ENCODE measurements around the gene UGT8.
"Not testable (repeated sequence)": the region's sequence is repeated elsewhere in the genome, so short reads cannot be mapped to it uniquely, and the experiment has no call there.

The UGT8 gene

DNA sequence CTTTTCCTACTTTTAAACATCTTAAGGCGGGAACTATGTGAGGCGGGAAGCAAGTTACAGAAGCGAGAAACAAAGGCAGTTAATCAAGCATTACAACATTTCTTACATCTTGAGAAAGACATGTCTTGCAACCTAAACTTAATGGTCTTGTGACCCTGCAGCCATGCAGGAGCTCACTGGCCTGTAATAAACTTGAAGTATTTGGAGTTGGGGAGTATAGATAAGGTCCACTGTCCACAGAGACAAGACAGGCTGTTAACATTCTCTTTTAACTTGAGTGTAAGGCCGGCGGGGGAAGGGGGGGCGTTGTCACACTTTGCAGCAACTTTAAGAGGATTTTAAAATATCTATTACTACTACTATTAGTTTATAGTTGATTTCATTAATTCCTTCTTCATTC lies 10.3 kb upstream of the UGT8 start:
- Histone ChIP-seq H3K4me2 (ENCODE audit: low read length, poor library complexity, severe bottlenecking) (no peak overlapping the region), H3K23ac (ENCODE audit: low read length in 2 of 2) (no peak overlapping the region), H3K4ac (ENCODE audit: low read depth in 1 of 2, low read length in 2 of 2) (no peak overlapping the region), H2AFZ (ENCODE audit: low read depth, low read length) (no peak overlapping the region), H2BK12ac (ENCODE audit: low read length in 2 of 2) (no peak overlapping the region), H2BK120ac (ENCODE audit: low read depth, low read length) (no peak overlapping the region), H3K18ac (ENCODE audit: low read depth in 1 of 2, low read length in 2 of 2) (no peak overlapping the region), H2BK15ac (ENCODE audit: low read depth, poor library complexity, severe bottlenecking) (no peak overlapping the region), H4K91ac (ENCODE audit: low read length) (no peak overlapping the region), H3K14ac (ENCODE audit: low read length in 2 of 2) (no peak overlapping the region), H4K8ac (ENCODE audit: low read length) (no peak overlapping the region), H3K4me3 (ENCODE audit: insufficient read depth in 1 of 2, low read depth in 1 of 2, low read length in 2 of 2) (no peak overlapping the region), H3K79me1 (replicated peaks; ENCODE audit: low read length, poor library complexity, severe bottlenecking) (no peaks in the 10 kb centered on the region), H3K4me1 (ENCODE audit: control insufficient read depth, insufficient read depth, low read depth, low read length) (no peaks in the 10 kb centered on the region), H3K9ac (ENCODE audit: low read length) (no peak overlapping the region), H3K36me3 (ENCODE audit: control insufficient read depth in 1 of 2, insufficient read depth in 2 of 2, low read depth in 1 of 2, low read length in 2 of 2) (no peaks in the 10 kb centered on the region), H3K27me3 (ENCODE audit: control insufficient read depth in 1 of 2, insufficient read depth in 1 of 2, low read length in 2 of 2) (peaks cover 0 to 8% of the 10 kb centered on the region in 2 experiments), H3K27ac (ENCODE audit: low read length, poor library complexity, severe bottlenecking) (no peak overlapping the region), H3K9me3 (ENCODE audit: control insufficient read depth, low read length) (no peaks in the 10 kb centered on the region), H2BK5ac (ENCODE audit: low read depth, low read length, poor library complexity, severe bottlenecking) (no peak overlapping the region), H2AK5ac (ENCODE audit: low read length, severe bottlenecking) (no peak overlapping the region)
- WGBS = 81% methylated on average over 3 of the region's 6 CpGs
- DNase-seq = no peak

DNA sequence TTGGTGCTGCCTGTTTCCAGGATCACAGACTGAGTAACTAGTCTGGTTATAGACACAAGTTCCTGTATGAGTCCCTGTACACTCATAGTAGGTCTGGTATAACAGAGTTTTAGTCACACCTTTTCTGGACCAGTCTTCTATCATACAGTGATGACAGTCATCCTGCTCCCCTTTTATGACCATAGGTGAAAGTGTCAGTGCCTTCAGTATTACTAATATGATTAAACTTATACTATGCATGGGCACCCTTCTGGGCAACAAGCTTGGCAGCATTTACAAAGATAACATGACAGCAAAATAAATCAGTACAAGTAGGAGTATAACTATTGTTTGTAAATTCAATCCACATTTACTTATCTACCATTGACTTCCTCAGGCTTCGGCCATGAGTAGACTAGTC lies 8.2 kb upstream of the UGT8 start:
- WGBS = 87% methylated on average over 1 of the region's 1 CpG
- H2BK120ac ChIP-seq (ENCODE audit: low read depth, low read length); H3K23ac ChIP-seq (ENCODE audit: low read length in 2 of 2); H3K27ac ChIP-seq (ENCODE audit: low read length, poor library complexity, severe bottlenecking); H3K4me1 ChIP-seq (ENCODE audit: control insufficient read depth, insufficient read depth, low read depth, low read length); H3K4ac ChIP-seq (ENCODE audit: low read depth in 1 of 2, low read length in 2 of 2); H3K9ac ChIP-seq (ENCODE audit: low read length); DNase-seq; H2AFZ ChIP-seq (ENCODE audit: low read depth, low read length); H3K4me2 ChIP-seq (ENCODE audit: low read length, poor library complexity, severe bottlenecking); H3K4me3 ChIP-seq (ENCODE audit: insufficient read depth in 1 of 2, low read depth in 1 of 2, low read length in 2 of 2); H3K79me1 ChIP-seq (replicated peaks; ENCODE audit: low read length, poor library complexity, severe bottlenecking); H2BK15ac ChIP-seq (ENCODE audit: low read depth, poor library complexity, severe bottlenecking); H3K9me3 ChIP-seq (ENCODE audit: control insufficient read depth, low read length); H3K18ac ChIP-seq (ENCODE audit: low read depth in 1 of 2, low read length in 2 of 2); H2BK5ac ChIP-seq (ENCODE audit: low read depth, low read length, poor library complexity, severe bottlenecking); H3K14ac ChIP-seq (ENCODE audit: low read length in 2 of 2); H2AK5ac ChIP-seq (ENCODE audit: low read length, severe bottlenecking); H4K8ac ChIP-seq (ENCODE audit: low read length); H2BK12ac ChIP-seq (ENCODE audit: low read length in 2 of 2); H3K36me3 ChIP-seq (ENCODE audit: control insufficient read depth in 1 of 2, insufficient read depth in 2 of 2, low read depth in 1 of 2, low read length in 2 of 2); H4K91ac ChIP-seq (ENCODE audit: low read length): not testable (repeated sequence)
- H3K27me3 ChIP-seq (ENCODE audit: control insufficient read depth in 1 of 2, insufficient read depth in 1 of 2, low read length in 2 of 2) = peaks cover 0 to 25% of the 10 kb centered on the region in 2 experiments

- no peak overlapping the region for H3K4me3 ChIP-seq (ENCODE audit: insufficient read depth in 1 of 2, low read depth in 1 of 2, low read length in 2 of 2)
- no peak for DNase-seq
Observed at GRCh38 chr4:114593526-114593925, 5.1 kb upstream of the UGT8 start.

DNA sequence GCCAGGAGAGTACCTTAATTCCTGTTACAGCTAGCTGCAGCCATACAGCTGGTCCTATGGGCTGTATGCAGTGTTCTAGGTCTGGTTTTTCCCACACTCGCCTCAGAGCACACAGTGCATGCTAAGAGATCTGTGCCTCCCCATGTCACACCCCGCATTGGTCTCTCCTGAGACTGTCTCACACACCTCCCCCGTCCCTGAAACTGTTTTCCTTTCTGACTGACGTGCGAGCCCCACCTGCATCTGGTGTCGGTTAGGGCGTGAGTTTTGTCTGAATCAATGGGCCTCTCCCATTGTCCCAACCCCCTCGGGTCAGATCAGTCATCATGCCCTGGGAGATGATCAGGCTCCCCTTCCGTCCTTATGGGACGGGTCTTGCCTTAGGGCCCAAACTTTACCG lies 3.4 kb upstream of the UGT8 start:
- H3K23ac ChIP-seq (ENCODE audit: low read length in 2 of 2) = no peak overlapping the region
- H4K8ac ChIP-seq (ENCODE audit: low read length) = no peak overlapping the region
- H3K14ac ChIP-seq (ENCODE audit: low read length in 2 of 2) = no peak overlapping the region
- no peak overlapping the region for H2AFZ ChIP-seq (ENCODE audit: low read depth, low read length)
- H3K18ac ChIP-seq (ENCODE audit: low read depth in 1 of 2, low read length in 2 of 2) = no peak overlapping the region
- H3K9ac ChIP-seq (ENCODE audit: low read length) = no peak overlapping the region
- H2AK5ac ChIP-seq (ENCODE audit: low read length, severe bottlenecking) = no peak overlapping the region
- no peak overlapping the region for H3K4me2 ChIP-seq (ENCODE audit: low read length, poor library complexity, severe bottlenecking)
- no peak overlapping the region for H2BK120ac ChIP-seq (ENCODE audit: low read depth, low read length)
- no peaks in the 10 kb centered on the region for H3K79me1 ChIP-seq (replicated peaks; ENCODE audit: low read length, poor library complexity, severe bottlenecking)
- no peak overlapping the region for H3K4ac ChIP-seq (ENCODE audit: low read depth in 1 of 2, low read length in 2 of 2)
- no peak overlapping the region for H4K91ac ChIP-seq (ENCODE audit: low read length)
- no peak overlapping the region for H3K4me3 ChIP-seq (ENCODE audit: insufficient read depth in 1 of 2, low read depth in 1 of 2, low read length in 2 of 2)
- H3K36me3 ChIP-seq (ENCODE audit: control insufficient read depth in 1 of 2, insufficient read depth in 2 of 2, low read depth in 1 of 2, low read length in 2 of 2) = no peaks in the 10 kb centered on the region
- H2BK12ac ChIP-seq (ENCODE audit: low read length in 2 of 2) = no peak overlapping the region
- no peak overlapping the region for H3K27ac ChIP-seq (ENCODE audit: low read length, poor library complexity, severe bottlenecking)
- H2BK15ac ChIP-seq (ENCODE audit: low read depth, poor library complexity, severe bottlenecking) = no peak overlapping the region
- peaks cover 8% of the 10 kb centered on the region for H3K4me1 ChIP-seq (ENCODE audit: control insufficient read depth, insufficient read depth, low read depth, low read length)
- no peak for DNase-seq
- no peak overlapping the region for H2BK5ac ChIP-seq (ENCODE audit: low read depth, low read length, poor library complexity, severe bottlenecking)
- peaks cover 0 to 63% of the 10 kb centered on the region in 2 experiments for H3K27me3 ChIP-seq (ENCODE audit: control insufficient read depth in 1 of 2, insufficient read depth in 1 of 2, low read length in 2 of 2)
- H3K9me3 ChIP-seq (ENCODE audit: control insufficient read depth, low read length) = no peaks in the 10 kb centered on the region
- 92% methylated on average over 11 of the region's 11 CpGs for WGBS

More at GRCh38 chr4:114593526-114593925, 5.1 kb upstream of the UGT8 start:
- Histone ChIP-seq H3K14ac (ENCODE audit: low read length in 2 of 2) (no peak overlapping the region), H3K4me2 (ENCODE audit: low read length, poor library complexity, severe bottlenecking) (no peak overlapping the region), H4K8ac (ENCODE audit: low read length) (no peak overlapping the region), H4K91ac (ENCODE audit: low read length) (no peak overlapping the region), H3K4me1 (ENCODE audit: control insufficient read depth, insufficient read depth, low read depth, low read length) (peaks cover 7% of the 10 kb centered on the region), H3K9ac (ENCODE audit: low read length) (no peak overlapping the region), H3K79me1 (replicated peaks; ENCODE audit: low read length, poor library complexity, severe bottlenecking) (no peaks in the 10 kb centered on the region), H3K27ac (ENCODE audit: low read length, poor library complexity, severe bottlenecking) (no peak overlapping the region), H2BK120ac (ENCODE audit: low read depth, low read length) (no peak overlapping the region), H3K9me3 (ENCODE audit: control insufficient read depth, low read length) (no peaks in the 10 kb centered on the region), H3K27me3 (ENCODE audit: control insufficient read depth in 1 of 2, insufficient read depth in 1 of 2, low read length in 2 of 2) (peaks cover 0 to 48% of the 10 kb centered on the region in 2 experiments), H3K4ac (ENCODE audit: low read depth in 1 of 2, low read length in 2 of 2) (no peak overlapping the region), H3K36me3 (ENCODE audit: control insufficient read depth in 1 of 2, insufficient read depth in 2 of 2, low read depth in 1 of 2, low read length in 2 of 2) (no peaks in the 10 kb centered on the region), H2BK15ac (ENCODE audit: low read depth, poor library complexity, severe bottlenecking) (no peak overlapping the region), H2BK5ac (ENCODE audit: low read depth, low read length, poor library complexity, severe bottlenecking) (no peak overlapping the region), H3K18ac (ENCODE audit: low read depth in 1 of 2, low read length in 2 of 2) (no peak overlapping the region), H2AFZ (ENCODE audit: low read depth, low read length) (no peak overlapping the region), H3K23ac (ENCODE audit: low read length in 2 of 2) (no peak overlapping the region), H2BK12ac (ENCODE audit: low read length in 2 of 2) (no peak overlapping the region), H2AK5ac (ENCODE audit: low read length, severe bottlenecking) (no peak overlapping the region)
- WGBS = 82% methylated on average over 8 of the region's 8 CpGs

All from mesenchymal stem cell (in vitro differentiated cells and primary cell).